WTC11 (cell line): ENCODE measurements around the gene GCA. TPM values are rescaled to one million over a fixed set of nuclear protein-coding genes. Genes with fewer than 3 reads are reported as not detected.

Experiments
- ATAC-seq: fragments of 200-7000 bp; cut with Tn5 transposase; 2 replicates; pipeline ENCODE4 v1.10.0; 2021; ENCODE audit warnings: mild to moderate bottlenecking, moderate library complexity
- CTCF ChIA-PET: fragments of 300-600 bp; sonication (Branson Sonifier 250); formaldehyde crosslinking; loops from one replicate; lab custom pipeline; 2021; ENCODE audit warnings: antibody characterized with exemption; lab: Charles Lee
- POLR2A ChIA-PET: fragments of 350-600 bp; sonication (Branson Sonifier 250); formaldehyde crosslinking; loops from one replicate; lab custom pipeline; 2021; ENCODE audit warnings: antibody characterized with exemption; lab: Charles Lee
- DNase-seq: peaks from one replicate; pipeline ENCODE4 v3.0.0; 2021; ENCODE audit warnings: low spot score
- H3K27ac Mint-ChIP-seq: 2 replicates; pipeline ENCODE4 v1.8.0; 2021; ENCODE audit warnings: mixed read lengths
- H3K27me3 Mint-ChIP-seq: 2 replicates; pipeline ENCODE4 v1.8.0; 2021; ENCODE audit warnings: low read depth, mild to moderate bottlenecking, moderate library complexity, mixed read lengths
- H3K36me3 Mint-ChIP-seq: 2 replicates; pipeline ENCODE4 v1.8.0; 2021; ENCODE audit warnings: mixed read lengths
- H3K4me1 Mint-ChIP-seq: 2 replicates; pipeline ENCODE4 v1.8.0; 2022; ENCODE audit warnings: mixed read lengths
- H3K4me3 Mint-ChIP-seq: 2 replicates; pipeline ENCODE4 v1.8.0; 2021; ENCODE audit warnings: mild to moderate bottlenecking, moderate library complexity, mixed read lengths
- H3K9me3 Mint-ChIP-seq: 2 replicates; pipeline ENCODE4 v1.8.0; 2021; ENCODE audit warnings: mixed read lengths
- ZBTB21 ChIP-seq: sonication (generic); formaldehyde crosslinking; IDR thresholded peaks from 2 replicates; pipeline ENCODE4 v1.8.1; 2023; ENCODE audit warnings: mild to moderate bottlenecking, missing genetic modification reagents, borderline replicate concordance
- total RNA-seq: library from RNA; stranded (reverse); gene quantifications from 3 replicates; pipeline ENCODE4 v1.2.3, GENCODE V29; 2021
- TF ChIP-seq, protein P1 (sequence below): sonication (generic); formaldehyde crosslinking; IDR thresholded peaks from 2 replicates; pipeline ENCODE4 v1.8.1; 2022; ENCODE audit warnings: mild to moderate bottlenecking, missing genetic modification reagents, moderate library complexity, borderline replicate concordance
- TF ChIP-seq, protein P2 (sequence below): fragments of 250-450 bp; sonication (Bioruptor Pico); IDR thresholded peaks from 2 replicates; pipeline ENCODE4 v1.9.0; 2021; ENCODE audit warnings: moderate library complexity, mild to moderate bottlenecking, inconsistent platforms, borderline replicate concordance

GCA gene
- total RNA-seq, 1 experiment from 2014 or later = 42.1 TPM

DNA sequence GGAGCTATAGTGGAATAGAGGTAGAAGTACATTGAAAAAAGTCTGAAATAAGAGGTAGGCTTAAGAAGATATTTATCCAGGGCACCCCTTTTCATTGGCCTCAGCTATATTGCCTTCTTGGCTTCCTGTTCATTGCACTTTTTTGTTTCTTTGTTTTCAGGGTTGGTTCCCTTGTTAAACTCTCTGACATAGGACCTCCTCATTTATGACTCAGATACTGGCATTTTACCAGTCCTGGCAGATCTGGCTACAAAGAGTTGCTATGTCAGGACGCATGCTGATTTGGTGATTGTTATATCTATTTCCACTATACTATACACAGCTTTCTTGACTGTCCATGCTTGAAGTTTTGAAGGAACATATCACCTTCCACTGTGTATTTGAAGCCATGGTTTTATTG lies 60.0 kb downstream of the GCA start:
- Mint-ChIP-seq H3K27ac (no peak overlapping the region), H3K27me3 (no peaks in the 10 kb centered on the region), H3K4me1 (peaks cover 17% of the 10 kb centered on the region), H3K4me3 (no peak overlapping the region), H3K9me3 (no peaks in the 10 kb centered on the region), H3K36me3 (no peaks in the 10 kb centered on the region)
- DNase-seq (no peak), ATAC-seq (no peak)
- no peak for TF ChIP-seq ZBTB21
- TF ChIP-seq, protein P1, sequence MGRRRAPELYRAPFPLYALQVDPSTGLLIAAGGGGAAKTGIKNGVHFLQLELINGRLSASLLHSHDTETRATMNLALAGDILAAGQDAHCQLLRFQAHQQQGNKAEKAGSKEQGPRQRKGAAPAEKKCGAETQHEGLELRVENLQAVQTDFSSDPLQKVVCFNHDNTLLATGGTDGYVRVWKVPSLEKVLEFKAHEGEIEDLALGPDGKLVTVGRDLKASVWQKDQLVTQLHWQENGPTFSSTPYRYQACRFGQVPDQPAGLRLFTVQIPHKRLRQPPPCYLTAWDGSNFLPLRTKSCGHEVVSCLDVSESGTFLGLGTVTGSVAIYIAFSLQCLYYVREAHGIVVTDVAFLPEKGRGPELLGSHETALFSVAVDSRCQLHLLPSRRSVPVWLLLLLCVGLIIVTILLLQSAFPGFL (CRISPR knock-in tag) = no peak
- TF ChIP-seq, protein P2, sequence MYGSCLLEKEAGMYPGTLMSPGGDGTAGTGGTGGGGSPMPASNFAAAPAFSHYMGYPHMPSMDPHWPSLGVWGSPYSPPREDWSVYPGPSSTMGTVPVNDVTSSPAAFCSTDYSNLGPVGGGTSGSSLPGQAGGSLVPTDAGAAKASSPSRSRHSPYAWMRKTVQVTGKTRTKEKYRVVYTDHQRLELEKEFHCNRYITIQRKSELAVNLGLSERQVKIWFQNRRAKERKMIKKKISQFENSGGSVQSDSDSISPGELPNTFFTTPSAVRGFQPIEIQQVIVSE (CRISPR knock-in tag) = no peak
- CTCF ChIA-PET = no interaction called here
- POLR2A ChIA-PET = no interaction called here

Other genes starting within 250 kb of the GCA start
- gene GCG, start 191.9 kb upstream of the GCA start, total RNA-seq = 0.14 TPM in 1 of 3 replicates, not detected in the others
- gene FAP, start 100.7 kb upstream of the GCA start, total RNA-seq = 0.21 TPM in 1 of 3 replicates, not detected in the others
- 1.3 to 2.3 TPM (median 2.1 TPM) in 3 replicates for gene IFIH1, start 25.4 kb upstream of the GCA start, total RNA-seq